VCaP (cell line): ENCODE results near the gene HDAC4.

Source experiments
- H3K27ac ChIP-seq: fragments of 450-650 bp; 2 replicates; pipeline ENCODE4 v1.5.1; 2017
- TF ChIP-seq, protein P1 (sequence below): fragments of 450-650 bp; conservative IDR thresholded peaks from 2 replicates; pipeline ENCODE4 v1.5.1; 2017; ENCODE audit warnings: mild to moderate bottlenecking, moderate library complexity

HDAC4 gene

DNA sequence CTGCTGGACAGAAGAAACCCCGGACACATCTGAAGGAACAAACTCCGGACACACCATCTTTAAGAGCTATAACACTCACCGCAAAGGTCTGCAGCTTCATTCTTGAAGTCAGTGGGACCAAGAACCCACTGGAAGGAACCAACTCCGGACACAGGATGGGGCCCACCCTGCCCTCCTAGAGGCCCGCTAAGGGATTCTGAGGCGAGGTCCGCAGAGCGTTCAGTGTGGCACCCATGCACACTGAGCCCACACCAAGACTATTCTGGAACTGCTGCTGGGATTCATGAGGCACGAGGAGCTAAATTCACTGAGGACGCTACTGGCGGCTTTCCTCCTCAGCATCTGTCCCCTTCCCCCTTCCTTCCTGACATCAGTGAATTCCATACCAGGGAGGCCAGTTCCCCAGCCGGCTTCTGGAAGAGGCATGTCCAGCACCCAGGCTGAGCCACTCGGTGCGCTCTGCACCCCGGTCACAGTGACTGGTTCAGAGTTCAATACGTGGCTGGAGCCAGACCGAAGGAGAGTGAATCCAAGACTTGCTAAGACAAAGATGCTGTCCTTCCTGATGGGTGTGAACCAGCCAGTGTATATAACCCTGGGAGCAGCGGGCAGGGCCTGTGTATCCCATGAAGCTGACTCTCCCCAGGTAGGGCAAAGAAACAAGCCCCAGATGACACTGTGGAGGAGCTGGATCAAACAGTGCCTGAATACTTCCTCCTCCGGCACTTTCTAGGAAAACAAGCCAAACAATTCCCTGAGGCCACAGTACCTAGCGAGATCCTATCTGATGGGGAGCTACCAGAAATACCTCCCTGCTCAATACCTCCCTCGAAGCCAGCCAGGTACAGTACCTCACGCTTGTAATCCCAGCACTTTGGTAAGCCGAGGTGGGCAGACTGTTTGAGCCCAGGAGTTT lies 11.1 kb downstream of the HDAC4 start:
- TF ChIP-seq, protein P1, sequence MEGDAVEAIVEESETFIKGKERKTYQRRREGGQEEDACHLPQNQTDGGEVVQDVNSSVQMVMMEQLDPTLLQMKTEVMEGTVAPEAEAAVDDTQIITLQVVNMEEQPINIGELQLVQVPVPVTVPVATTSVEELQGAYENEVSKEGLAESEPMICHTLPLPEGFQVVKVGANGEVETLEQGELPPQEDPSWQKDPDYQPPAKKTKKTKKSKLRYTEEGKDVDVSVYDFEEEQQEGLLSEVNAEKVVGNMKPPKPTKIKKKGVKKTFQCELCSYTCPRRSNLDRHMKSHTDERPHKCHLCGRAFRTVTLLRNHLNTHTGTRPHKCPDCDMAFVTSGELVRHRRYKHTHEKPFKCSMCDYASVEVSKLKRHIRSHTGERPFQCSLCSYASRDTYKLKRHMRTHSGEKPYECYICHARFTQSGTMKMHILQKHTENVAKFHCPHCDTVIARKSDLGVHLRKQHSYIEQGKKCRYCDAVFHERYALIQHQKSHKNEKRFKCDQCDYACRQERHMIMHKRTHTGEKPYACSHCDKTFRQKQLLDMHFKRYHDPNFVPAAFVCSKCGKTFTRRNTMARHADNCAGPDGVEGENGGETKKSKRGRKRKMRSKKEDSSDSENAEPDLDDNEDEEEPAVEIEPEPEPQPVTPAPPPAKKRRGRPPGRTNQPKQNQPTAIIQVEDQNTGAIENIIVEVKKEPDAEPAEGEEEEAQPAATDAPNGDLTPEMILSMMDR = no peak
- no peak overlapping the region for H3K27ac ChIP-seq

DNA sequence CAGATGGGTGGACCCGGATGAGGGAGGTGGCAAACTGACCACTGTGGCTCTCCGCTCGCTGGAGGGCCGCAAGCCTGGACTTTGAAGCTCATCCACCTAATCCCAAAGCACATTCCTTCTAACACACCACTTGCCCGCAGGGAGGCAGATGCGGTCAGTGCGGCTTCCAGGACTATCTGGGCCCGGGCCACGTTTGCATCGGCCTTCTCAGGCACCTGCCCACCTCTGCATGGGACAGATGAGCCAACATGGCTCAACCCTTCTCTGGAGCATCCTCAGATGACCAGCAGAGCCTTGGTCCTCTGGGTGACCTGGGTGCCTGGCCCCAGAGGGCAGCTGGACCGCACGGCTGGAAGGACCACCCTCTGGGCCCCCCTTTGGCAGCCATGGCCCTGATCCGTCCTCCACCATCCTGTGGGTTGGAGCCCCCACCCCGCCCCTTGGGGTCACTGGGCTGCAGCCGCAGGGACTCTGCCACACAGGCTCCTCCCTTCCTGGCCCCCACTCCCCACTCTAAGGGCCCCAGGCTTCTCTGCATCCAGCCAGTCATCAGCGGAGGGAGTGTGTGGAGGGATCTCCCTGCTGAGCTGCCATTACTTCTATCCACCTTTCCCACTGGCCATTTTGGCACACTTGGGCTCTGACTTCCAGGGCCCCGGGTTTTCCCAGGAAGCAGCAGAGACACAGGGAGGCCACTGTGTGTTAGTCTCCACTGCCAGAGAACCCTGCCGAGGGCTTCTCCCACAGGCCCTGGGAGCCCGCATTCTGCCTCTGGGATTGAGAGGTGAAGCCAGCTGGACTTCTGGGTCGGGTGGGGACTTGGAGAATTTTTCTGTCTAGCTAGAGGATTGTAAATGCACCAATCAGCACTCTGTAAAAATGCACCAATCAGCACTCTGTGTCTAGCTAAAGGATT lies 12.3 kb downstream of the HDAC4 start:
- TF ChIP-seq, protein P1 = no peak
- H3K27ac ChIP-seq = no peak overlapping the region

DNA sequence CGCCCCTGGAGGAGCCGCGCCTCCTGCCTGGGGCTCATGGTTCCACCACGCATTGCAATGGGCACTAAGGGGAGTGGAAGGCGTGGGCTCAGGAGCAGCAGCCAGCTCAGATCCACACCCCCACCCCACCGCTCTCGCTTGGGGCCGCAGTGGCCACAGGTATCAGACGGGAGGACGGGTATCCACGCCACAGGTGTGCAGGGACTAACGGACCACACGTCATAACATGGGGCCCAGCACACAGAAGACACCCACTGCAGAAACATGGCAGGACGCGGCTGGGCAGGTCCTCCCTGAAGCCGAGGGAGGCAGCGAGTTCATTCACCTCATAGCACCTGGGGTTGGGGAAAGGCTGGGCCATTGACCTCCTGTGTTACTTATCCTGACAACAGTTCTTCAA lies 13.0 kb downstream of the HDAC4 start:
- TF ChIP-seq, protein P1 = no peak
- no peak overlapping the region for H3K27ac ChIP-seq

DNA sequence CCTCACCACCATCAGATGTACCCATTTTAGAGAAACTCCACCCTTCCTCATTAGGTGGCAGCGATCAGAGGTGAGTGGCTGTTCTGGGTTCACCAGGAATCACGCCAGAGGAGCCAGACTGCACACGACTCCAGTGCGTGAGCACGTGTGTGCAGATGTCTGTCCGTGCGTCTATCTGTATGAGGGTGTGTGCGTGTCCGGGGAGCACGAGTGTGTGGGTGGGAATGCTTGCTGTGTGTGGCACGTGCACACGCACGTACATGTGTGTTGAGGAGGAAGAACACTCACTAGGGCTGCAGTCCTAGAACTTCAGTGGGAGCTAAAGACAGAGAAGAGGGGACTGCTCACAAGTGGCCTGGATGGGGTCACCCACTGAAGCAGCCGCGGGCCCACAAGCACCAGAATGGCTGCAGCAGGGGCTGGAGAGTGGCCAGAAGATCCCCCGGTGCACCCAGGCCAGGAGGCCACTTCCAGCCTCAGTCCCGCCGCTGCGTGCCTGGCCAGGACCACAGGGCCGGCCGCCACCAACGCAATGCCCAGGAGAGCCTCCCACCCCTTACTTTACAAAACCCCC lies 13.9 kb downstream of the HDAC4 start:
- H3K27ac ChIP-seq = no peak overlapping the region

DNA sequence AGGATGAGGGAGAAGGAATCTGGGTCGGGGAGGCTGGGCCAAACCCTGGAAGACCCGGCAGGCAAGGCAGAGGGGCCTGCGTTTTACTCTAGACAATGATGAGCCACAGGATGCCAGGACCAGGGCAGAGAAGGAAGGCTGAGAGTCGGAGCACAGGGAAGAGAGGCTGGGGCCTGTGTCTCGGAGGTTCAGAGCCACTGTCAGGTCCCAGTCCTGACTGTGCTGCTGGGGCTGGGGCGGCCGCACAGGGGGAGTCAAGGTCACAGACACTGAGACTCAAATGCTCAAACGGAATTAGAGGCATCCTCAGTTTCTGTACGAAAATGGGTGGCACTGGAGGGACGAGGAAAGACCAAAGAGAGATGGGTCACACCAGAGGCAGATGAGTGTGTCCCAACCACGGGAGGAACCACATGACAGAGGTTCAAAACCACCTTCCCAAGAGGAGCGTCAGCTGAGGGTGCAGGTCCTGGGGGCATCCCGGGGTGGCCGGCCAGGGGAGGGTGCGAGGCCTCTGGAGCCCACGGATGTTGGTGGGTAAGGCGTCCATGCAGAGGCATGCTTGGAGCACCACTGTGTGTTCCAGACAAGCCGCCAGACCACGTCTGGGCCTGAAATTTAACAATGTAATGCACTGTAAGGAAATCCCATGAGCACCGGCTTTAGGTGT lies 14.7 kb downstream of the HDAC4 start:
- no peak overlapping the region for H3K27ac ChIP-seq
- TF ChIP-seq, protein P1 = no peak

More for the DNA sequence above, 13.9 kb downstream of the HDAC4 start:
- TF ChIP-seq, protein P1 = no peak

DNA sequence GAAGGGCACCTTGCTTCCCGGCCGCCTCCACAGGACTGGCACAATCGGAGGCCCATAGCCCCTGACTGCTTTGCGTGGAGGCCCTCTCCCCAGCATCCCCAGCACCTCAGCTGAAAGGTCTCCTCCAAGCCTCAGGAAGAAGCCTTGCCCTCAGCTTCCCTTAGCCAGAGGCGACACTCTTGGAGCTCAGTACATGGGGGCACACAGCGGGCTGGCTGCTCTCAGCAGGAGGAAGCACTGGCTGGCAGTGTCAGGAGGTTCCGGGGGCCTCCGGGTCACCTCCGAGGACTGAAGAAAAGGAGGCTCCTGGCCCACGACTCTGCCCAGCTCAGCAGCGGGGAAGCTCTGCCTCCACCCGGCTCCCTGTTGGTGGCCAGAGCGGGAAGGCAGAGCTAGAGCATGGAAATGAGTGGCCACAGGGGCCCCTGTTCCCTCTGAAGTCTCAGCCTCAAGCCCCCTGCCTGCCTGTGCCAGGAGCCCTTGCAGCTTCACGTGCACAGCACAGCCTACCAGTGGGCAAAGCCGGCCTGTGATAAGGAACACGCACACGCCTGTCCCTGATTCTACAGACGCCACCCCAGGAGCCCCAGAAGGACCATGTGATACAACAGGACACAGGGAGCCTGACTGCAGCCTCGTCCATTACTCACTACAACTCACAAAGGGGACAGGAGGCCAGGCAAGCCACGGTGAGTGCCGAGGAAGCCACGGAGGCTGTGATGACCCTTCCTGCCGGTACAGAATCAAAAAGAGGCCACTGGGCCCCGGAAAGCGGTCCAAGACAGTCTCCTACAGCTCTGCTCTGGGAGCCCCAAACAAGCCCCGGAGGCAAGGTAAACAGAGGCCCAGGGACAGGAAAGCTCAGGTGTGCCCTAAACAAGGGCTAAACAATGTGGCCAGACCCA lies 15.5 kb downstream of the HDAC4 start:
- TF ChIP-seq, protein P1 = no peak
- H3K27ac ChIP-seq = no peak overlapping the region
